HEK293 (cell line): ENCODE results near the gene ING5.

Experiments
- SCRT1 ChIP-seq: fragments of 450-650 bp; formaldehyde crosslinking; IDR thresholded peaks from 2 replicates; pipeline ENCODE4 v1.5.1; 2016; ENCODE audit warnings: missing biosample characterization, missing genetic modification characterization, borderline replicate concordance
- ZBTB7A ChIP-seq: fragments of 450-650 bp; formaldehyde crosslinking; IDR thresholded peaks from 2 replicates; pipeline ENCODE4 v1.5.1; 2016; ENCODE audit warnings: low read depth, missing biosample characterization, missing genetic modification characterization
- ZBTB8A ChIP-seq: fragments of 450-650 bp; formaldehyde crosslinking; IDR thresholded peaks from 2 replicates; pipeline ENCODE4 v1.5.1; 2016; ENCODE audit warnings: missing biosample characterization, missing genetic modification characterization
- ZNF639 ChIP-seq: fragments of 450-650 bp; formaldehyde crosslinking; IDR thresholded peaks from 2 replicates; pipeline ENCODE4 v1.5.1; 2016; ENCODE audit warnings: missing biosample characterization, missing genetic modification characterization
- TF ChIP-seq, protein P1 (sequence below): fragments of 450-650 bp; formaldehyde crosslinking; IDR thresholded peaks from 2 replicates; pipeline ENCODE4 v1.5.1; 2016; ENCODE audit warnings: missing biosample characterization, missing genetic modification characterization

DNA sequence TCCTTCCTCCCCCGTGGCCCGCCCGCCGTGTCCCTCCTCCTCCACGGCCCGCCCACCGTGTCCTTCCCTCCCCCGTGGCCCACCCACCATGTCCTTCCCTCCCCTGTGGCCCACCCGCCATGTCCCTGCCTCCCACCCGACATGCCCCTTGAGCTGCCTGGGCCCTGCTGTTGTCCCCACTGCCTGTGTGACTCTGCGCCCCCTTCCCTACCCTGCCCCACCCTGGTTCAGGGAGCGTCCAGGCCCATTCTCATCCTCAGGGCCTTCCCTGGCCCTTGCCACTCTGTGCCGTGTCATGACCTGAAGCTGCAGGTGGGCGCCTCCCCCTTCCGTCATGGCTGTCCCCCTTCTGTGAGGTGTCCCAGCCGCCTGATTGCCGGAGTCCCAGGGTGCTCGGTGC lies 53.3 kb downstream of the ING5 start:
- TF ChIP-seq, protein P1, sequence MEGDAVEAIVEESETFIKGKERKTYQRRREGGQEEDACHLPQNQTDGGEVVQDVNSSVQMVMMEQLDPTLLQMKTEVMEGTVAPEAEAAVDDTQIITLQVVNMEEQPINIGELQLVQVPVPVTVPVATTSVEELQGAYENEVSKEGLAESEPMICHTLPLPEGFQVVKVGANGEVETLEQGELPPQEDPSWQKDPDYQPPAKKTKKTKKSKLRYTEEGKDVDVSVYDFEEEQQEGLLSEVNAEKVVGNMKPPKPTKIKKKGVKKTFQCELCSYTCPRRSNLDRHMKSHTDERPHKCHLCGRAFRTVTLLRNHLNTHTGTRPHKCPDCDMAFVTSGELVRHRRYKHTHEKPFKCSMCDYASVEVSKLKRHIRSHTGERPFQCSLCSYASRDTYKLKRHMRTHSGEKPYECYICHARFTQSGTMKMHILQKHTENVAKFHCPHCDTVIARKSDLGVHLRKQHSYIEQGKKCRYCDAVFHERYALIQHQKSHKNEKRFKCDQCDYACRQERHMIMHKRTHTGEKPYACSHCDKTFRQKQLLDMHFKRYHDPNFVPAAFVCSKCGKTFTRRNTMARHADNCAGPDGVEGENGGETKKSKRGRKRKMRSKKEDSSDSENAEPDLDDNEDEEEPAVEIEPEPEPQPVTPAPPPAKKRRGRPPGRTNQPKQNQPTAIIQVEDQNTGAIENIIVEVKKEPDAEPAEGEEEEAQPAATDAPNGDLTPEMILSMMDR: no peak
- TF ChIP-seq ZBTB7A (tag by site-specific recombination) (no peak), SCRT1 (tag by site-specific recombination) (no peak), ZNF639 (tag by site-specific recombination) (no peak), ZBTB8A (tag by site-specific recombination) (no peak)
